Esophagus squamous epithelium (tissue), 4 donors: Measurements from ENCODE around the gene FOSL2.

Source experiments
- POLR2A ChIP-seq, 4 donors: fragments of 450-650 bp; IDR thresholded peaks; one replicate each; pipeline ENCODE4 v1.6.1; 2017; ENCODE audit warnings: antibody characterized with exemption in 4 of 4, mild to moderate bottlenecking in 4 of 4, moderate library complexity in 3 of 4
- TF ChIP-seq, protein P1 (sequence below), 6 experiments: fragments of 450-650 bp in 4 of 6; fragments of 200-600 bp in 2 of 6; sonication (generic) in 2 of 6; IDR thresholded peaks; one replicate each; pipeline ENCODE4 v1.5.1; 2016 to 2019; ENCODE audit warnings: antibody characterized with exemption in 6 of 6, mild to moderate bottlenecking in 4 of 6, moderate library complexity in 4 of 6

DNA sequence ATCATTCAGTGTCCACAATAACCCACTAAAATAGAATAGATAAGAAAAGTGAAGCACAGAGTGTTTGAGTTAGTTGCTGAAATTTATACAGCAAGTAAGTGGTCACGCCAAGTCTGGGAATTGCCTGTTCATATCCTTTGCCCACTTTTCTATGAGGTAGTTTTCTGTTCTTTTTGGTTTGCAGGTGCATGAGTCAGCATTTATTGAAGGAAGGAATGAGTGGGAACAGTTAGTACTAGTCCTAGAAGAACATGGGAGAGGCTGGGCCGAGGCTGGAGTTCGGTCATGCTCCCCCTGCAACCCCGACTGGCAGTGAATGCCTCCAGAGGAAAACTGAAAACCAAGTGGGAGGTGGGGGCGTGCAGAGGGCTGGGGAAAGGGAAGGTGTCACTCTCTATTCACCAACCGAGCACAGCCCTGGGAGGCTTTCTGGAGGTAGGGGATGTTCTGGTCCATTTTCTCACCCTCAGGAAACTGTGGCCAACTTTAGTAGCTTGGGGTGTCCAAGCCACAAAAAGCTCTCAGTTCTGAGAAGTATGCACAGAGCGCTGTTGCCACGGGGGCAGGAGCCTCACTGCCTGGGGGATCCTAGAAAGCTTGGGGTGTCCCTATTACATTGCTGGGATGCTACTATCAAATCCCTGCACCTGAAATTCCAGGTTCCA is 41.4 kb downstream of the FOSL2 start:
- TF ChIP-seq, protein P1, sequence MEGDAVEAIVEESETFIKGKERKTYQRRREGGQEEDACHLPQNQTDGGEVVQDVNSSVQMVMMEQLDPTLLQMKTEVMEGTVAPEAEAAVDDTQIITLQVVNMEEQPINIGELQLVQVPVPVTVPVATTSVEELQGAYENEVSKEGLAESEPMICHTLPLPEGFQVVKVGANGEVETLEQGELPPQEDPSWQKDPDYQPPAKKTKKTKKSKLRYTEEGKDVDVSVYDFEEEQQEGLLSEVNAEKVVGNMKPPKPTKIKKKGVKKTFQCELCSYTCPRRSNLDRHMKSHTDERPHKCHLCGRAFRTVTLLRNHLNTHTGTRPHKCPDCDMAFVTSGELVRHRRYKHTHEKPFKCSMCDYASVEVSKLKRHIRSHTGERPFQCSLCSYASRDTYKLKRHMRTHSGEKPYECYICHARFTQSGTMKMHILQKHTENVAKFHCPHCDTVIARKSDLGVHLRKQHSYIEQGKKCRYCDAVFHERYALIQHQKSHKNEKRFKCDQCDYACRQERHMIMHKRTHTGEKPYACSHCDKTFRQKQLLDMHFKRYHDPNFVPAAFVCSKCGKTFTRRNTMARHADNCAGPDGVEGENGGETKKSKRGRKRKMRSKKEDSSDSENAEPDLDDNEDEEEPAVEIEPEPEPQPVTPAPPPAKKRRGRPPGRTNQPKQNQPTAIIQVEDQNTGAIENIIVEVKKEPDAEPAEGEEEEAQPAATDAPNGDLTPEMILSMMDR (IDR thresholded peaks at IDR 0.05): no peak
- no peak for TF ChIP-seq POLR2A (IDR thresholded peaks at IDR 0.05)
